SK-N-SH (cell line): ENCODE results near the gene SLC35F4. TPM values are rescaled to one million over a fixed set of nuclear protein-coding genes. Genes with fewer than 3 reads are reported as not detected.

Experiments
- CTCF ChIA-PET: fragments of 300-600, 350-600 bp; formaldehyde crosslinking; extraction: SDS; loops from one replicate; lab custom pipeline; 2021; lab: Yijun Ruan, JAX
- POLR2A ChIA-PET: fragments of 350-600 bp; sonication (Branson Sonifier 250); formaldehyde crosslinking; extraction: SDS; loops from one replicate; lab custom pipeline; 2020; ENCODE audit warnings: antibody characterized with exemption, inconsistent platforms; lab: Yijun Ruan, JAX
- DNase-seq: peaks from one replicate; pipeline ENCODE4 v3.0.0; 2012
- H2AFZ ChIP-seq: fragments of 200-600 bp; sonication (generic); 2 replicates; pipeline ENCODE4 v1.8.1; 2016; ENCODE audit warnings: antibody characterized with exemption, mild to moderate bottlenecking, low read depth
- H3F3A ChIP-seq: fragments of 200-600 bp; sonication (generic); replicated peaks from 2 replicates; pipeline ENCODE3; 2016; ENCODE audit warnings: antibody characterized with exemption, mild to moderate bottlenecking; ENCODE audit not compliant: insufficient read depth
- H3K27ac ChIP-seq, 2 experiments: fragments of 200-500 bp in 1 of 2; fragments of 200-600 bp in 1 of 2; sonication (Bioruptor generic) in 1 of 2; sonication (generic), shearing (Covaris generic) in 1 of 2; 2 replicates each; pipeline versions ENCODE4 v1.5.1 to v1.6.1; 2014 to 2016; ENCODE audit warnings: low read depth in 2 of 2, inconsistent platforms in 1 of 2, low read length in 1 of 2, mild to moderate bottlenecking in 1 of 2, mixed read lengths in 1 of 2
- H3K27me3 ChIP-seq: fragments of 200-600 bp; sonication (generic), shearing (Covaris generic); 2 replicates; pipeline ENCODE4 v1.6.1; 2016; ENCODE audit warnings: mixed run types; ENCODE audit not compliant: insufficient read depth
- H3K36me3 ChIP-seq, 2 experiments: fragments of 200-500 bp in 1 of 2; fragments of 200-600 bp in 1 of 2; sonication (Bioruptor generic) in 1 of 2; sonication (generic) in 1 of 2; replicated peaks in 1 of 2; 2 replicates each; pipeline versions ENCODE3 to v1.5.1; 2014 to 2016; ENCODE audit warnings: low read length in 1 of 2, mild to moderate bottlenecking in 1 of 2; ENCODE audit not compliant: insufficient read depth in 2 of 2, control insufficient read depth in 1 of 2
- H3K4me1 ChIP-seq, 2 experiments: fragments of 200-500 bp in 1 of 2; fragments of 200-600 bp in 1 of 2; sonication (Bioruptor generic) in 1 of 2; sonication (generic), shearing (Covaris generic) in 1 of 2; 2 replicates each; pipeline versions ENCODE4 v1.5.1 to v1.6.1; 2014 to 2016; ENCODE audit warnings: low read depth in 1 of 2, low read length in 1 of 2, mixed run types in 1 of 2; ENCODE audit not compliant: insufficient read depth in 2 of 2, control insufficient read depth in 1 of 2
- H3K4me2 ChIP-seq: fragments of 200-600 bp; sonication (generic), shearing (Covaris generic); 2 replicates; pipeline ENCODE4 v1.6.1; 2017; ENCODE audit warnings: mixed run types
- H3K4me3 ChIP-seq, 2 experiments: fragments of 200-500 bp in 1 of 2; fragments of 200-600 bp in 1 of 2; sonication (Bioruptor generic) in 1 of 2; sonication (generic), shearing (Covaris generic) in 1 of 2; 2 replicates each; pipeline versions ENCODE4 v1.5.1 to v1.8.1; 2014 to 2016; ENCODE audit warnings: low read depth in 2 of 2, inconsistent platforms in 1 of 2, low read length in 1 of 2, mild to moderate bottlenecking in 1 of 2, mixed read lengths in 1 of 2, moderate library complexity in 1 of 2
- H3K79me2 ChIP-seq: fragments of 200-600 bp; sonication (generic); 2 replicates; pipeline ENCODE4 v1.8.1; 2017; ENCODE audit warnings: mild to moderate bottlenecking; ENCODE audit not compliant: insufficient read depth
- H3K9ac ChIP-seq: fragments of 200-600 bp; sonication (generic); 2 replicates; pipeline ENCODE4 v1.6.1; 2017; ENCODE audit warnings: mixed run types
- H3K9me2 ChIP-seq: fragments of 200-600 bp; sonication (generic); 2 replicates; pipeline ENCODE4 v1.6.1; 2017; ENCODE audit warnings: mixed run types
- H3K9me3 ChIP-seq: fragments of 200-600 bp; sonication (generic); 2 replicates; pipeline ENCODE4 v1.6.1; 2017; ENCODE audit warnings: mixed run types, mild to moderate bottlenecking, moderate library complexity
- H4K20me1 ChIP-seq: fragments of 200-600 bp; sonication (generic); 2 replicates; pipeline ENCODE4 v1.6.1; 2017; ENCODE audit warnings: mild to moderate bottlenecking, mixed run types; ENCODE audit not compliant: insufficient read depth
- CHD2 ChIP-seq: fragments of 150-350 bp; IDR thresholded peaks from 2 replicates; pipeline ENCODE4 v1.6.1; 2018; ENCODE audit warnings: low read length; ENCODE audit not compliant: partially characterized antibody
- EP300 ChIP-seq, 2 experiments: IDR thresholded peaks; 2 replicates each; pipeline versions ENCODE4 v1.4.0 to v1.6.1; 2012; ENCODE audit warnings: borderline replicate concordance in 1 of 2, low read depth in 1 of 2, low read length in 1 of 2
- EZH2phosphoT487 ChIP-seq: fragments of 200-600 bp; sonication (generic); IDR thresholded peaks from 2 replicates; pipeline ENCODE4 v1.6.1; 2017; ENCODE audit warnings: low read depth, mixed run types, mild to moderate bottlenecking, antibody characterized with exemption, moderate library complexity, borderline replicate concordance
- FOXM1 ChIP-seq: IDR thresholded peaks from 2 replicates; pipeline ENCODE4 v1.4.0; 2012; ENCODE audit warnings: low read depth, mild to moderate bottlenecking
- GATA2 ChIP-seq: sonication (generic); formaldehyde crosslinking; IDR thresholded peaks from 2 replicates; pipeline ENCODE4 v1.5.0; 2020; ENCODE audit warnings: mild to moderate bottlenecking, missing genetic modification reagents
- JUND ChIP-seq: IDR thresholded peaks from 2 replicates; pipeline ENCODE4 v1.4.0; 2012
- NFIC ChIP-seq: IDR thresholded peaks from 2 replicates; pipeline ENCODE4 v1.4.0; 2012; ENCODE audit warnings: borderline replicate concordance
- POLR2AphosphoS5 ChIP-seq: IDR thresholded peaks from 2 replicates; pipeline ENCODE4 v1.6.1; 2012; ENCODE audit warnings: low read depth, low read length
- REST ChIP-seq: IDR thresholded peaks from 2 replicates; pipeline ENCODE4 v1.6.1; 2012; ENCODE audit warnings: mild to moderate bottlenecking, low read depth, low read length, moderate library complexity
- RFX5 ChIP-seq: IDR thresholded peaks from 2 replicates; pipeline ENCODE4 v1.6.1; 2012; ENCODE audit warnings: mild to moderate bottlenecking, improper control_type of control experiment, low read length
- RXRA ChIP-seq: IDR thresholded peaks from 2 replicates; pipeline ENCODE4 v1.4.0; 2012; ENCODE audit warnings: low read depth, mild to moderate bottlenecking, borderline replicate concordance
- TCF12 ChIP-seq: IDR thresholded peaks from 2 replicates; pipeline ENCODE4 v1.4.0; 2012
- WGBS: methylation state at CpG from one replicate; pipeline ENCODE4 v1.1.6; 2017; ENCODE audit warnings: low lambda C conversion rate; 5-methylcytosine and 5-hydroxymethylcytosine counted together
- polyA plus RNA-seq, 3 experiments: library from polyadenylated mRNA; depleted of rRNA; stranded (reverse); fragments of >200 nt; gene quantifications; 2 replicates each; pipeline ENCODE4 v1.2.3, GENCODE V29; 2012

Gene SLC35F4
- polyA plus RNA-seq, 1 of the 3 experiments (the other 2 are of a cell fraction), result not detected

- no peak overlapping the region for H3K4me3 ChIP-seq
- ChIA-PET POLR2A (no interaction called here), CTCF (interaction anchor here (1.0 kb wide), 1 partner anchor 18 kb away, joined by 3 read pairs; no protein-coding TSS in a partner anchor)
Observed at GRCh38 chr14:57576498-57576897, 289.4 kb downstream of the SLC35F4 start.

GRCh38 chr14:57575482-57575881, 290.4 kb downstream of the SLC35F4 start:
- no peak for DNase-seq
- 0% methylated on average over 1 of the region's 2 CpGs for WGBS
- H3K4me2 ChIP-seq, result no peak overlapping the region
- H3K9ac ChIP-seq, result no peak overlapping the region
- no peaks in the 10 kb centered on the region for H3K27me3 ChIP-seq
- TF ChIP-seq EP300 (IDR thresholded peaks at IDR 0.05; ENCODE audit: borderline replicate concordance in 1 of 2, low read depth in 1 of 2, low read length in 1 of 2) (no peak), REST (no peak)
- H3F3A ChIP-seq, result no peaks in the 10 kb centered on the region
- H3K79me2 ChIP-seq, result no peaks in the 10 kb centered on the region
- no peaks in the 10 kb centered on the region for H3K9me2 ChIP-seq
- no peak overlapping the region for H3K27ac ChIP-seq
- no peak overlapping the region for H3K4me3 ChIP-seq
- ChIA-PET POLR2A (no interaction called here), CTCF (no interaction called here)
- no peaks in the 10 kb centered on the region for H4K20me1 ChIP-seq
- H3K36me3 ChIP-seq, result no peaks in the 10 kb centered on the region
- no peaks in the 10 kb centered on the region for H3K9me3 ChIP-seq
- no peaks in the 10 kb centered on the region for H3K4me1 ChIP-seq
- no peak overlapping the region for H2AFZ ChIP-seq

More at GRCh38 chr14:57576498-57576897, 289.4 kb downstream of the SLC35F4 start:
- no peak for DNase-seq
- H2AFZ ChIP-seq, result no peak overlapping the region
- TF ChIP-seq RXRA, result no peak
- no peak for TF ChIP-seq JUND
- no peak for TF ChIP-seq GATA2
- no peak for TF ChIP-seq FOXM1
- no peak for TF ChIP-seq NFIC
- TF ChIP-seq RFX5, result no peak
- no peak for TF ChIP-seq CHD2
- TF ChIP-seq POLR2AphosphoS5, result no peak
- TF ChIP-seq TCF12, result no peak
- no peak for TF ChIP-seq EZH2phosphoT487
- H3F3A ChIP-seq, result no peaks in the 10 kb centered on the region
- no peak overlapping the region for H3K4me2 ChIP-seq
- H3K9ac ChIP-seq, result no peak overlapping the region
- H4K20me1 ChIP-seq, result no peaks in the 10 kb centered on the region
- H3K9me3 ChIP-seq, result no peaks in the 10 kb centered on the region
- no peaks in the 10 kb centered on the region for H3K36me3 ChIP-seq
- no peaks in the 10 kb centered on the region for H3K4me1 ChIP-seq
- H3K79me2 ChIP-seq, result no peaks in the 10 kb centered on the region
- H3K27me3 ChIP-seq, result no peaks in the 10 kb centered on the region
- WGBS, result 0% methylated on average over 1 of the region's 1 CpG
- no peaks in the 10 kb centered on the region for H3K9me2 ChIP-seq
- no peak overlapping the region for H3K27ac ChIP-seq
